Measurements from ENCODE around the gene GOLIM4.
"Not testable (repeated sequence)": the region's sequence is repeated elsewhere in the genome, so short reads cannot be mapped to it uniquely, and the experiment has no call there.

Gene GOLIM4

GRCh38 chr3:168048414-168049330 lies 47.1 kb downstream of the GOLIM4 start:
- DNase-seq (ENCODE audit: low read depth in 3 of 3) = no peak

- no peak for DNase-seq (ENCODE audit: low read depth in 3 of 3)
Measured at GRCh38 chr3:168047936-168048335, 47.8 kb downstream of the GOLIM4 start.

- DNase-seq (ENCODE audit: low read depth in 3 of 3) = no peak
Measured at GRCh38 chr3:168047190-168047795, 48.4 kb downstream of the GOLIM4 start.

GRCh38 chr3:168044049-168044448 lies 51.7 kb downstream of the GOLIM4 start:
- DNase-seq (ENCODE audit: low read depth in 3 of 3) = no peak

- DNase-seq (ENCODE audit: low read depth in 3 of 3) = no peak
Measured at GRCh38 chr3:168040607-168041208, 55.0 kb downstream of the GOLIM4 start.

- DNase-seq (ENCODE audit: low read depth in 3 of 3) = no peak
Measured at GRCh38 chr3:168037020-168037419, 58.7 kb downstream of the GOLIM4 start.

- DNase-seq (ENCODE audit: low read depth in 3 of 3) = no peak
Measured at GRCh38 chr3:168036619-168037018, 59.1 kb downstream of the GOLIM4 start.

GRCh38 chr3:168034152-168034928 lies 61.4 kb downstream of the GOLIM4 start:
- DNase-seq (ENCODE audit: low read depth in 3 of 3) = no peak

GRCh38 chr3:168030577-168030976 lies 65.1 kb downstream of the GOLIM4 start:
- DNase-seq (ENCODE audit: low read depth in 3 of 3) = no peak

GRCh38 chr3:168029705-168030104 lies 66.0 kb downstream of the GOLIM4 start:
- no peak for DNase-seq (ENCODE audit: low read depth in 3 of 3)

- DNase-seq (ENCODE audit: low read depth in 3 of 3) = no peak
Measured at GRCh38 chr3:168028086-168028485, 67.6 kb downstream of the GOLIM4 start.

- no peak for DNase-seq (ENCODE audit: low read depth in 3 of 3)
Measured at GRCh38 chr3:168026764-168027163, 69.0 kb downstream of the GOLIM4 start.

- no peak for DNase-seq (ENCODE audit: low read depth in 3 of 3)
Measured at GRCh38 chr3:168025076-168025475, 70.6 kb downstream of the GOLIM4 start.

GRCh38 chr3:168024537-168024941 lies 71.2 kb downstream of the GOLIM4 start:
- DNase-seq (ENCODE audit: low read depth in 3 of 3) = no peak

- DNase-seq (ENCODE audit: low read depth in 3 of 3) = no peak
Measured at GRCh38 chr3:168021737-168022450, 73.8 kb downstream of the GOLIM4 start.

GRCh38 chr3:168011280-168011679 lies 84.4 kb downstream of the GOLIM4 start:
- not testable (repeated sequence) for DNase-seq (ENCODE audit: low read depth in 3 of 3)

- no peak for DNase-seq (ENCODE audit: low read depth in 3 of 3)
Measured at GRCh38 chr3:168006584-168006983, 89.1 kb downstream of the GOLIM4 start.

GRCh38 chr3:168003911-168004310 lies 91.8 kb downstream of the GOLIM4 start:
- no peak for DNase-seq (ENCODE audit: low read depth in 3 of 3)

GRCh38 chr3:168002786-168003368 lies 92.8 kb downstream of the GOLIM4 start:
- no peak for DNase-seq (ENCODE audit: low read depth in 3 of 3)

- no peak for DNase-seq (ENCODE audit: low read depth in 3 of 3)
Measured at GRCh38 chr3:168001244-168001643, 94.5 kb downstream of the GOLIM4 start.

GRCh38 chr3:167998253-167998652 lies 97.5 kb downstream of the GOLIM4 start:
- DNase-seq (ENCODE audit: low read depth in 3 of 3) = no peak

Measured in stimulated activated CD4-positive, alpha-beta T cell treated with anti-CD3 and anti-CD28 coated beads, TNF-alpha, amount 100 ng/mL, for 24 hours (primary cell).